GM12878 (cell line): ENCODE results near the gene CLUH.

ENCODE experiments used
- CTCF ChIP-seq, 3 experiments: IDR thresholded peaks in 2 of 3; conservative IDR thresholded peaks in 1 of 3; 2 replicates each; pipeline ENCODE4 v1.5.1; 2011; ENCODE audit warnings: low read depth in 3 of 3, low read length in 3 of 3, mild to moderate bottlenecking in 3 of 3, control low read depth in 2 of 3, moderate library complexity in 2 of 3, inconsistent platforms in 1 of 3, mixed read lengths in 1 of 3; ENCODE audit not compliant: control insufficient read depth in 2 of 3, insufficient read depth in 1 of 3; ENCODE audit errors: extremely low read depth in 1 of 3
- MEF2A ChIP-seq: IDR thresholded peaks from 2 replicates; pipeline ENCODE4 v1.6.1; 2011; ENCODE audit warnings: low read depth, mild to moderate bottlenecking, low read length, moderate library complexity; ENCODE audit not compliant: insufficient read depth
- POLR2A ChIP-seq: IDR thresholded peaks from 2 replicates; pipeline ENCODE4 v1.6.1; 2011; ENCODE audit warnings: low read depth, mild to moderate bottlenecking, low read length
- SIX5 ChIP-seq: IDR thresholded peaks from 2 replicates; pipeline ENCODE4 v1.6.1; 2011; ENCODE audit warnings: mild to moderate bottlenecking, low read depth, low read length, moderate library complexity; ENCODE audit not compliant: severe bottlenecking
- ZBED1 ChIP-seq: IDR thresholded peaks from 2 replicates; pipeline ENCODE4 v1.6.1; 2016; ENCODE audit warnings: borderline replicate concordance

- no peak for TF ChIP-seq SIX5
- no peak for TF ChIP-seq CTCF (IDR thresholded peaks at IDR 0.05 in 2 of 3, conservative IDR thresholded peaks at IDR 0.05 in 1 of 3; ENCODE audit: control insufficient read depth in 2 of 3, extremely low read depth in 1 of 3, insufficient read depth in 1 of 3, low read depth in 3 of 3, low read length in 3 of 3)
- no peak for TF ChIP-seq ZBED1
- no peak for TF ChIP-seq POLR2A
- no peak for TF ChIP-seq MEF2A
Observed at GRCh38 chr17:2721603-2722002, 10.0 kb upstream of the CLUH start.
